ENCODE data around the gene POU5F1. TPM values are rescaled to one million over a fixed set of nuclear protein-coding genes. Genes with fewer than 3 reads are reported as not detected.

The POU5F1 gene
- total and polyA plus RNA-seq, 2 donors (not counting 1 experiment from before 2014, with no cell fraction given): under 0.01 TPM; not detected in 1

- Histone ChIP-seq H3K4me2 (ENCODE audit: extremely low read depth, insufficient read depth, low read length) (no peak overlapping the region), H3K4me3 (replicated peaks in 1 of 4; ENCODE audit: control extremely low read depth in 1 of 4, insufficient read depth in 1 of 4, low read depth in 3 of 4, low read length in 4 of 4) (no peak overlapping the region), H3K9me3 (ENCODE audit: control insufficient read depth, insufficient read depth, low read depth, low read length) (no peaks in the 10 kb centered on the region), H4K20me1 (ENCODE audit: control insufficient read depth, extremely low read depth, insufficient read depth, low read length) (no peaks in the 10 kb centered on the region), H3K36me3 (ENCODE audit: control insufficient read depth, insufficient read depth, low read length) (peaks cover 4% of the 10 kb centered on the region), H3K4me1 (ENCODE audit: control insufficient read depth, extremely low read depth, insufficient read depth, low read length) (no peaks in the 10 kb centered on the region), H3K9ac (ENCODE audit: insufficient read depth, low read length) (no peak overlapping the region), H2AFZ (ENCODE audit: low read length) (no peak overlapping the region), H3K27ac (ENCODE audit: insufficient read depth, low read length) (no peak overlapping the region), H3K79me2 (ENCODE audit: control insufficient read depth, insufficient read depth, low read length) (no peaks in the 10 kb centered on the region), H3K27me3 (ENCODE audit: control insufficient read depth, insufficient read depth, low read length) (no peaks in the 10 kb centered on the region)
- TF ChIP-seq EZH2 (IDR thresholded peaks at IDR 0.05; ENCODE audit: low read length, missing control alignments) (no peak), CTCF (conservative IDR thresholded peaks at IDR 0.05 in 1 of 2, IDR thresholded peaks at IDR 0.05 in 1 of 2; ENCODE audit: low read depth in 1 of 2, low read length in 2 of 2) (no peak)
- DNase-seq (ENCODE audit: low read depth in 2 of 2): no peak
Measured at GRCh38 chr6:31145386-31145785, 25.1 kb downstream of the POU5F1 start.

GRCh38 chr6:31144970-31145340 lies 25.5 kb downstream of the POU5F1 start:
- Histone ChIP-seq H3K27ac (ENCODE audit: insufficient read depth, low read length) (no peak overlapping the region), H3K9ac (ENCODE audit: insufficient read depth, low read length) (no peak overlapping the region), H3K9me3 (ENCODE audit: control insufficient read depth, insufficient read depth, low read depth, low read length) (no peaks in the 10 kb centered on the region), H3K79me2 (ENCODE audit: control insufficient read depth, insufficient read depth, low read length) (no peaks in the 10 kb centered on the region), H3K4me1 (ENCODE audit: control insufficient read depth, extremely low read depth, insufficient read depth, low read length) (no peaks in the 10 kb centered on the region), H3K4me3 (replicated peaks in 1 of 4; ENCODE audit: control extremely low read depth in 1 of 4, insufficient read depth in 1 of 4, low read depth in 3 of 4, low read length in 4 of 4) (no peak overlapping the region), H2AFZ (ENCODE audit: low read length) (no peak overlapping the region), H3K4me2 (ENCODE audit: extremely low read depth, insufficient read depth, low read length) (no peak overlapping the region), H4K20me1 (ENCODE audit: control insufficient read depth, extremely low read depth, insufficient read depth, low read length) (no peaks in the 10 kb centered on the region), H3K27me3 (ENCODE audit: control insufficient read depth, insufficient read depth, low read length) (no peaks in the 10 kb centered on the region), H3K36me3 (ENCODE audit: control insufficient read depth, insufficient read depth, low read length) (peaks cover 3% of the 10 kb centered on the region)
- DNase-seq (ENCODE audit: low read depth in 2 of 2): no peak
- TF ChIP-seq EZH2 (IDR thresholded peaks at IDR 0.05; ENCODE audit: low read length, missing control alignments) (no peak), CTCF (conservative IDR thresholded peaks at IDR 0.05 in 1 of 2, IDR thresholded peaks at IDR 0.05 in 1 of 2; ENCODE audit: low read depth in 1 of 2, low read length in 2 of 2) (no peak)

- no peak for TF ChIP-seq CTCF (conservative IDR thresholded peaks at IDR 0.05 in 1 of 2, IDR thresholded peaks at IDR 0.05 in 1 of 2; ENCODE audit: low read depth in 1 of 2, low read length in 2 of 2)
- DNase-seq (ENCODE audit: low read depth in 2 of 2): no peak
- no peak overlapping the region for H3K27ac ChIP-seq (ENCODE audit: insufficient read depth, low read length)
- H3K9ac ChIP-seq (ENCODE audit: insufficient read depth, low read length): no peak overlapping the region
- no peak overlapping the region for H2AFZ ChIP-seq (ENCODE audit: low read length)
- no peak overlapping the region for H3K4me3 ChIP-seq (replicated peaks in 1 of 4; ENCODE audit: control extremely low read depth in 1 of 4, insufficient read depth in 1 of 4, low read depth in 3 of 4, low read length in 4 of 4)
- no peaks in the 10 kb centered on the region for H3K9me3 ChIP-seq (ENCODE audit: control insufficient read depth, insufficient read depth, low read depth, low read length)
- H3K79me2 ChIP-seq (ENCODE audit: control insufficient read depth, insufficient read depth, low read length): no peaks in the 10 kb centered on the region
- peaks cover 3% of the 10 kb centered on the region for H3K36me3 ChIP-seq (ENCODE audit: control insufficient read depth, insufficient read depth, low read length)
- H3K4me2 ChIP-seq (ENCODE audit: extremely low read depth, insufficient read depth, low read length): no peak overlapping the region
- H3K4me1 ChIP-seq (ENCODE audit: control insufficient read depth, extremely low read depth, insufficient read depth, low read length): no peaks in the 10 kb centered on the region
- H4K20me1 ChIP-seq (ENCODE audit: control insufficient read depth, extremely low read depth, insufficient read depth, low read length): no peaks in the 10 kb centered on the region
- no peaks in the 10 kb centered on the region for H3K27me3 ChIP-seq (ENCODE audit: control insufficient read depth, insufficient read depth, low read length)
Measured at GRCh38 chr6:31144296-31144969, 26.0 kb downstream of the POU5F1 start.

Data from fibroblast of lung (primary cell).